ENCODE measurements around the gene ADGRD1. TPM values are rescaled to one million over a fixed set of nuclear protein-coding genes. Genes with fewer than 3 reads are reported as not detected.
"Not testable (repeated sequence)": the region's sequence is repeated elsewhere in the genome, so short reads cannot be mapped to it uniquely, and the experiment has no call there.

The ADGRD1 gene
- total and polyA plus RNA-seq, 2 of the 8 experiments (the other 6 are each of a cell fraction or from before 2014, with no cell fraction given): 0.36 to 0.48 TPM

DNA sequence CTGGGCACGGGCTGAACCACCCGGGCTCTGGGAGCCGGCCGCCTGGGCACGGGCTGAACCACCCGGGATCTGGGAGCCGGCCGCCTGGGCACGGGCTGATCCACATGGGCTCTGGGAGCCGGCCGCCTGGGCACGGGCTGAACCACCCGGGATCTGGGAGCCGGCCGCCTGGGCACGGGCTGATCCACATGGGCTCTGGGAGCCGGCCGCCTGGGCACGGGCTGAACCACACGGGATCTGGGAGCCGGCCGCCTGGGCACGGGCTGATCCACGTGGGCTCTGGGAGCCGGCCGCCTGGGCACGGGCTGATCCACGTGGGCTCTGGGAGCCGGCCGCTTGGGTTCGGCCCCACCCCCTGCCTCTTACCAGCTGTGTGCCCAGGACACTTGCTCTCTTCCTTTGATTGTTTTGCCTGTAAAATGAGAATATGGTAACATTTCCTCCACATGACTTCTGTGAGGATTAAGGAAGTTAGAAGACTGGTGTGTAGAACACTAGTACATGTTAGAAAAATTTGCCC is 48.7 kb upstream of the ADGRD1 start:
- H3K4ac ChIP-seq (replicated peaks; ENCODE audit: insufficient read length, low read depth, low read length); H3K9ac ChIP-seq (replicated peaks in 1 of 4; ENCODE audit: extremely low read depth in 1 of 4, low read depth in 3 of 4, low read length in 3 of 4); H2BK5ac ChIP-seq (ENCODE audit: low read depth, low read length); H2BK120ac ChIP-seq (replicated peaks; ENCODE audit: low read depth, low read length); H3K23ac ChIP-seq (ENCODE audit: insufficient read length); CTCF ChIA-PET (ENCODE audit: partially characterized antibody); H3K27me3 ChIP-seq (replicated peaks in 1 of 4; ENCODE audit: control insufficient read depth in 3 of 4, extremely low read depth in 1 of 4, insufficient read depth in 3 of 4, low read length in 3 of 4); H3K36me3 ChIP-seq (ENCODE audit: control insufficient read depth in 2 of 4, insufficient read depth in 4 of 4, low read length in 3 of 4); H3K79me1 ChIP-seq (ENCODE audit: low read depth, low read length); H3K9me3 ChIP-seq (ENCODE audit: insufficient read depth in 2 of 2, low read depth in 1 of 2, low read length in 1 of 2); H3K4me1 ChIP-seq (replicated peaks in 1 of 4; ENCODE audit: control insufficient read depth in 3 of 4, insufficient read depth in 4 of 4, low read length in 3 of 4); H2BK15ac ChIP-seq (ENCODE audit: low read length); H3K4me3 ChIP-seq (ENCODE audit: extremely low read depth in 1 of 4, insufficient read depth in 2 of 4, low read depth in 3 of 4, low read length in 4 of 4); H3K18ac ChIP-seq (ENCODE audit: extremely low read depth, low read length); H2AK5ac ChIP-seq (ENCODE audit: low read depth, low read length); H2AFZ ChIP-seq (ENCODE audit: low read length); H4K20me1 ChIP-seq (replicated peaks in 1 of 2; ENCODE audit: control insufficient read depth in 1 of 2, insufficient read depth in 2 of 2, low read length in 2 of 2); H4K5ac ChIP-seq (ENCODE audit: insufficient read length, low read depth, low read length); H4K8ac ChIP-seq (ENCODE audit: extremely low read depth, insufficient read depth, low read length); H3K79me2 ChIP-seq (ENCODE audit: control insufficient read depth in 1 of 2, insufficient read depth in 2 of 2, low read length in 2 of 2); H4K91ac ChIP-seq (replicated peaks; ENCODE audit: insufficient read length, low read length); POLR2A ChIA-PET (ENCODE audit: partially characterized antibody); H3K23me2 ChIP-seq (ENCODE audit: low read depth, low read length); H3K14ac ChIP-seq (ENCODE audit: insufficient read length); H3K4me2 ChIP-seq (ENCODE audit: insufficient read depth in 1 of 2, low read depth in 2 of 2, low read length in 2 of 2); H3K27ac ChIP-seq (ENCODE audit: low read depth, low read length); H2BK12ac ChIP-seq (ENCODE audit: low read depth, low read length); FAIRE-seq; H3K56ac ChIP-seq (replicated peaks; ENCODE audit: insufficient read length, low read depth, low read length); DNase-seq (ENCODE audit: low read depth in 1 of 2, low spot score in 2 of 2); H2BK20ac ChIP-seq (ENCODE audit: low read length): not testable (repeated sequence)
- 91% methylated on average over 20 of the region's 31 CpGs; no CpG with 5 or more reads in 1 of the 2 experiments for WGBS, 2 experiments (ENCODE audit: extremely low coverage in 1 of 2, insufficient coverage in 1 of 2, insufficient read length in 1 of 2, insufficient replicate concordance in 2 of 2, low coverage in 1 of 2, low lambda C conversion rate in 2 of 2, missing lambda C conversion rate in 1 of 2)

All from H1 (cell line).